ENCODE measurements around the gene TMEM223.

Gene TMEM223

GRCh38 chr11:62801071-62801470 lies 9.3 kb upstream of the TMEM223 start:
- DNase-seq (ENCODE audit: low read depth, low spot score): no peak

- DNase-seq (ENCODE audit: low read depth, low spot score): no peak
Measured at GRCh38 chr11:62799486-62799885, 7.7 kb upstream of the TMEM223 start.

GRCh38 chr11:62796281-62796680 lies 4.5 kb upstream of the TMEM223 start:
- DNase-seq (ENCODE audit: low read depth, low spot score): peak; percentile 32

GRCh38 chr11:62794201-62794775 lies 2.5 kb upstream of the TMEM223 start:
- no peak for DNase-seq (ENCODE audit: low read depth, low spot score)

GRCh38 chr11:62792202-62792575 lies 383 bp upstream of the TMEM223 start:
- peak; percentile 68 for DNase-seq (ENCODE audit: low read depth, low spot score)

- no peak for DNase-seq (ENCODE audit: low read depth, low spot score)
Measured at GRCh38 chr11:62789576-62789975, 2.2 kb downstream of the TMEM223 start.

- peak; percentile 31 for DNase-seq (ENCODE audit: low read depth, low spot score)
Measured at GRCh38 chr11:62788991-62789390, 2.8 kb downstream of the TMEM223 start.

- peak; percentile 99 for DNase-seq (ENCODE audit: low read depth, low spot score)
Measured at GRCh38 chr11:62787005-62787759, 4.6 kb downstream of the TMEM223 start, which contains the start of gene TMEM179B. TMEM179B (plus strand) TSS chr11:62787402; CDS start chr11:62787432, 30 bp downstream.

GRCh38 chr11:62786318-62787004 lies 5.3 kb downstream of the TMEM223 start:
- DNase-seq (ENCODE audit: low read depth, low spot score): peak; percentile 98

- no peak for DNase-seq (ENCODE audit: low read depth, low spot score)
Measured at GRCh38 chr11:62782753-62783152, 9.1 kb downstream of the TMEM223 start.

GRCh38 chr11:62778441-62778840 lies 13.4 kb downstream of the TMEM223 start:
- no peak for DNase-seq (ENCODE audit: low read depth, low spot score)

- DNase-seq (ENCODE audit: low read depth, low spot score): no peak
Measured at GRCh38 chr11:62777389-62777788, 14.4 kb downstream of the TMEM223 start.

- DNase-seq (ENCODE audit: low read depth, low spot score): no peak
Measured at GRCh38 chr11:62775646-62776045, 16.2 kb downstream of the TMEM223 start.

GRCh38 chr11:62774407-62774806 lies 17.4 kb downstream of the TMEM223 start:
- DNase-seq (ENCODE audit: low read depth, low spot score): no peak

- DNase-seq (ENCODE audit: low read depth, low spot score): peak; percentile 98
Measured at GRCh38 chr11:62771144-62772021, 20.4 kb downstream of the TMEM223 start, which contains the start of gene TAF6L. TAF6L (plus strand) TSS chr11:62771396; CDS start chr11:62775784, 4,388 bp downstream.

GRCh38 chr11:62770778-62771143 lies 21.0 kb downstream of the TMEM223 start:
- no peak for DNase-seq (ENCODE audit: low read depth, low spot score)

GRCh38 chr11:62760867-62761227 lies 31.0 kb downstream of the TMEM223 start:
- peak; percentile 31 for DNase-seq (ENCODE audit: low read depth, low spot score)

GRCh38 chr11:62757846-62758788 lies 33.7 kb downstream of the TMEM223 start:
- no peak for DNase-seq (ENCODE audit: low read depth, low spot score)

GRCh38 chr11:62755086-62755615 lies 36.7 kb downstream of the TMEM223 start:
- no peak for DNase-seq (ENCODE audit: low read depth, low spot score)
